Measurements from ENCODE around the gene HGF.

HGF gene

DNA sequence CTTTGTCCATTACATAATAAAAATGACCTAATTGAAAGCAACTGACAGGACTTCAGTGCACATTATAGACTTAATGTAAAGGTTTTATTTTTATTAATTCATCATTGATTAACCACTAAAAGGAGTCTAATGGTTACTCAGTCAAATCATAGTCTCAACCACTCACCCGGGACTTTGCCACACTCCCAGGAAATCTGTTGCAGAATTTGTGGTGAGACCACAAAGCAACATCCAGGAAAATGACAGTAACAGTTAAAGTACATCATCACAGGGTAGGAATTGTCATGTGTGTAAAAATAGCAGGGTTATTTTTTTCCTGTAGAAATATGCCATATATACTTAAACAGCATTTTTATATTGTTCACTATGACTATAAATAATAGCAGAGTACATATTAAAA, 6.3 kb upstream of the HGF start:
- DNase-seq (ENCODE audit: low read depth): no peak
- no peak for TF ChIP-seq CTCF (IDR thresholded peaks at IDR 0.05; ENCODE audit: control insufficient read depth, extremely low read depth, insufficient read depth)

DNA sequence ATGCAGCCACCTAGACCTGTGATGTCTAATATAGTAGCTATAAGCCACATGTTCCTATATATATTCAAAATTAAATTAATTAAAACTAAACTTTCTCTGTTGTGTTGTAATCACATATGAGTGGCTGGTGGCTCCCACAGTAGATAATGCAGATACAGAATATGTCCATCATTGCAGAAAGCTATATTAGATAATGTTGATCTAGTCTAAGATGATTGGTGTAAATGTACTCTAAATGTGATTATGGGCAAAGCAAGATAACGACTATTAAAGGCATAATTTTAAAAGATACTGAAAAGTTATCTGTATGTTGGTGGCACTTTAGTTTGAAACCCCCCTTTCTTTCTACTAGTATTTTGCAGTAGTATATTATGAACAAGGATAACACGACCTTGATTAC, 5.7 kb upstream of the HGF start:
- TF ChIP-seq CTCF (IDR thresholded peaks at IDR 0.05; ENCODE audit: control insufficient read depth, extremely low read depth, insufficient read depth): no peak
- no peak overlapping the region for H3K4me3 ChIP-seq (ENCODE audit: low read depth, low read length)
- DNase-seq (ENCODE audit: low read depth): no peak

More for the DNA sequence above, 6.3 kb upstream of the HGF start:
- no peak overlapping the region for H3K4me3 ChIP-seq (ENCODE audit: low read depth, low read length)

DNA sequence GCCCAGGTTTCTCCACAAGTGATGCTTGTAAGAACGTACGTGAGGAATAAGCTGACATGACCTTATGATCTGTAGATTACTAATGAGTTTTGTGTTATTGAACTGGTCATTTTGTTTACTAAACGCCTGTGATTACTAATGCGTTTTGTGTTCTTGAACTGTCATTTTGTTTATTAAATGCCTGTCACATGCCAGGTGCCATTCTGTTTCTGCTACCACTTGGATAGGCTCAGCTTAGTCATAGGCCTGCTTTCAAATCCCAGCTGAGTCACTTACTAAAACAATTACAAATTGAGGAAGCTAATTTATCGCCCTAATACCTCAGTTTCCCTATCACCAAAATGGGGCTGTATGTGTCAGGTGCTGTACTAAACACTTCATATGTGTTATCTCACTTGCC, 4.7 kb upstream of the HGF start:
- no peak overlapping the region for H3K4me3 ChIP-seq (ENCODE audit: low read depth, low read length)
- TF ChIP-seq CTCF (IDR thresholded peaks at IDR 0.05; ENCODE audit: control insufficient read depth, extremely low read depth, insufficient read depth): no peak
- DNase-seq (ENCODE audit: low read depth): no peak

GRCh38 chr7:81770728-81771223, 929 bp upstream of the HGF start:
- H3K4me3 ChIP-seq (ENCODE audit: low read depth, low read length): no peak overlapping the region
- no peak for TF ChIP-seq CTCF (IDR thresholded peaks at IDR 0.05; ENCODE audit: control insufficient read depth, extremely low read depth, insufficient read depth)
- DNase-seq (ENCODE audit: low read depth): no peak

DNA sequence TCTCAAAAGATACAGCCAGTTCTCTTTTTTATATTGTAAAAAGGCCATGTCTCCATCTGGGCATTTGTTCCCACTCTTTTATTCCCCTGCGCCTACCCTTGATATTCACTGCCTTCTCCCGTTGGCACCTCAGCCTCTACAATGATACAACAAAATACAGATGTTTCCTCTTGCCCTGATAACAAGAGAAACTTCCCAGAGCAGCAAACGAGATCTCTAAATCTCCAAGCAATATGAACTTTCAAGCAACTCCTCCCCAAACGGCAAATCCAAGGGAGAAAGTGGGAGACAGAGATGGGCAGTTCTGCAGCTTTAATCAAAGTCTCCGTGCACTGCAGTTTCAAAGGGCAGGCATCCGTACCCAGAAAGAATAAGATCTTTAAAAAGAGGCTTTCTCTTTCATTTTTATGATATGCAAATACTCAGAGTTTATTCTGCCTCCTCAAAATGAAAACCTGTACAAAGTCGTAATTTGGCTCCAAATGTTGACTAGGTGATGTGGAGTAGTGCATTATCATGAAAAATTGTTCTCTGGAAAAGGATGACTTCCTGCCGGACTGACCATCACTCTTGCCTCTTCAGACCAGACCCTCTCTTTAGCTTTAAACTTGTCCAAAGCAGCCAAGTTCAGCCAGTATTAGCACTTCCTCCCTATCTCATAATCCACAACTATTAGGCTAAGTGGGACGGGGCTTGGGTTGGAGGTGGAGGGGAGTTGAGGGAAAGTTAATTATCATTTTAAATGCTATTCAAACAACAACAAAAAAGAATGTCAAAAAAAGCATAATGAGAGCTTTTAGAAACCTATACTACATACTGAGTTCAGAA, 682 bp downstream of the HGF start:
- TF ChIP-seq CTCF (IDR thresholded peaks at IDR 0.05; ENCODE audit: control insufficient read depth, extremely low read depth, insufficient read depth): no peak
- DNase-seq (ENCODE audit: low read depth): no peak
- no peak overlapping the region for H3K4me3 ChIP-seq (ENCODE audit: low read depth, low read length)

GRCh38 chr7:81767926-81768325, 1.9 kb downstream of the HGF start:
- no peak overlapping the region for H3K4me3 ChIP-seq (ENCODE audit: low read depth, low read length)
- TF ChIP-seq CTCF (IDR thresholded peaks at IDR 0.05; ENCODE audit: control insufficient read depth, extremely low read depth, insufficient read depth): no peak
- no peak for DNase-seq (ENCODE audit: low read depth)

- DNase-seq (ENCODE audit: low read depth): no peak
- no peak for TF ChIP-seq CTCF (IDR thresholded peaks at IDR 0.05; ENCODE audit: control insufficient read depth, extremely low read depth, insufficient read depth)
- no peak overlapping the region for H3K4me3 ChIP-seq (ENCODE audit: low read depth, low read length)
These were observed 8.0 kb downstream of the HGF start for GRCh38 chr7:81761821-81762220.
